Stimulated activated CD8-positive, alpha-beta memory T cell treated with anti-CD3 and anti-CD28 coated beads, Interleukin-12 subunit alpha, Interleukin-12 subunit beta, amount 100 ng/mL, for 4 hours (primary cell): ENCODE data around the gene CNDP2.
"Not testable (repeated sequence)": the region's sequence is repeated elsewhere in the genome, so short reads cannot be mapped to it uniquely, and the experiment has no call there.

Experiments
- DNase-seq: peaks from one replicate; pipeline ENCODE4 v3.0.0-alpha.2; 2020; ENCODE audit warnings: low read depth

CNDP2 gene

GRCh38 chr18:74500372-74500771, 4.2 kb downstream of the CNDP2 start:
- DNase-seq = no peak

GRCh38 chr18:74500774-74501173, 4.6 kb downstream of the CNDP2 start:
- not testable (repeated sequence) for DNase-seq

- DNase-seq = no peak
These were observed 5.2 kb downstream of the CNDP2 start for GRCh38 chr18:74501386-74501785.

- DNase-seq = no peak
These were observed 7.0 kb downstream of the CNDP2 start for GRCh38 chr18:74503137-74503536.

- DNase-seq = no peak
These were observed 9.6 kb downstream of the CNDP2 start for GRCh38 chr18:74505776-74506175.

GRCh38 chr18:74506448-74507084, 10.4 kb downstream of the CNDP2 start:
- DNase-seq = no peak

- no peak for DNase-seq
These were observed 11.1 kb downstream of the CNDP2 start for GRCh38 chr18:74507097-74507881.

GRCh38 chr18:74507927-74508326, 11.8 kb downstream of the CNDP2 start:
- DNase-seq = no peak

GRCh38 chr18:74508366-74508765, 12.2 kb downstream of the CNDP2 start:
- DNase-seq = no peak

- no peak for DNase-seq
These were observed 12.7 kb downstream of the CNDP2 start for GRCh38 chr18:74508821-74509225.

- DNase-seq = no peak
These were observed 13.9 kb downstream of the CNDP2 start for GRCh38 chr18:74509856-74510769.

- DNase-seq = no peak
These were observed 14.6 kb downstream of the CNDP2 start for GRCh38 chr18:74510770-74511095.

- no peak for DNase-seq
These were observed 15.7 kb downstream of the CNDP2 start for GRCh38 chr18:74511823-74512222.

GRCh38 chr18:74512321-74513053, 16.3 kb downstream of the CNDP2 start:
- DNase-seq = no peak

- no peak for DNase-seq
These were observed 17.2 kb downstream of the CNDP2 start for GRCh38 chr18:74513149-74513882.

GRCh38 chr18:74513883-74514205, 17.7 kb downstream of the CNDP2 start:
- DNase-seq = no peak

GRCh38 chr18:74514860-74515495, 18.8 kb downstream of the CNDP2 start:
- no peak for DNase-seq

GRCh38 chr18:74515620-74516231, 19.6 kb downstream of the CNDP2 start:
- DNase-seq = no peak

GRCh38 chr18:74516271-74517235, 20.4 kb downstream of the CNDP2 start:
- DNase-seq = no peak
